Lower leg skin (tissue), 3 donors: ENCODE data around the gene SIAH3.

ENCODE experiments used
- CTCF ChIP-seq, 3 donors: fragments of 450-650 bp; IDR thresholded peaks; one replicate each; pipeline ENCODE4 v1.5.1; 2016; ENCODE audit warnings: antibody characterized with exemption in 3 of 3, mild to moderate bottlenecking in 3 of 3, moderate library complexity in 2 of 3
- POLR2A ChIP-seq, 2 donors: fragments of 450-650 bp; IDR thresholded peaks; one replicate each; pipeline ENCODE4 v1.6.1; 2016 to 2017; ENCODE audit warnings: antibody characterized with exemption in 2 of 2, mild to moderate bottlenecking in 1 of 2, moderate library complexity in 1 of 2

GRCh38 chr13:45781553-45782326 is 69.8 kb downstream of the SIAH3 start:
- no peak for TF ChIP-seq CTCF (IDR thresholded peaks at IDR 0.05)
- no peak for TF ChIP-seq POLR2A (IDR thresholded peaks at IDR 0.05)
